ENCODE data around the gene MRPL55.
"Not testable (repeated sequence)": the region's sequence is repeated elsewhere in the genome, so short reads cannot be mapped to it uniquely, and the experiment has no call there.

The MRPL55 gene

DNA sequence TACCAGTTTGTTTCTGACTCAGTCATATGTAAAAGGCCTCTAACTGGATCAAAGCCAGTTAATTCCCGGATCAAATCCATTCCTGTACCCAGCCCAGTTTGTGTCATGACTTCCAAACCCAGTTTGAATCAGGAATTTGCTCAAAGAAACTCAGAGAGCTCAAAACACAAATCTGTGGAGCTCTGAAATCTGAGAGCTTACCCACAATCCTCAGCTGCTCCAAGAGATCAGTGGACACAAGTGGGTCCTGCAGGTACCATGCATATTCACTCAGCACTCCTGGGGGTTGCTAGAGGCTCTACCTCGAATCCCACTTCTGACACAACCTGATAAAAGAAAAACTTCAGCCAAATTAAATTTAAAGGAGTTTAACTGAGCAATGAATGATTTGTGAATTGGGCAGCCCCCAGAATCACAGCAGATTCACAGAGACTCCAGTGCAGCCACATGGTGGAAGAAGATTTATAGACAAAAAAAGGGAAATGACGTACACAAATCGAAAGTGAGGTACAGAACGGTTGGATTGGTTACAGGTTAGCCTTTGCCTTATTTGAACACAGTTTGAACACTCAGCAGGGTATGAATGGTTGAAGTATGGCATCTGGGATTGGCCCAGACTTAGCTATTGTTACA lies 11.9 kb upstream of the MRPL55 start:
- Histone ChIP-seq H3K27ac (ENCODE audit: low read length) (no peak overlapping the region), H3K9me3 (ENCODE audit: control insufficient read depth, insufficient read depth, low read length) (no peaks in the 10 kb centered on the region), H3K27me3 (ENCODE audit: control insufficient read depth, insufficient read depth, low read length) (no peaks in the 10 kb centered on the region), H3K4me1 (ENCODE audit: control insufficient read depth, insufficient read depth, low read length) (no peaks in the 10 kb centered on the region), H3K36me3 (ENCODE audit: control insufficient read depth, insufficient read depth, low read length) (no peaks in the 10 kb centered on the region), H3K4me3 (ENCODE audit: low read length) (no peak overlapping the region)
- WGBS (ENCODE audit: insufficient coverage, insufficient read length): no CpG with 5 or more reads among the region's 5 CpGs
- DNase-seq (ENCODE audit: low read depth, low spot score): no peak

DNA sequence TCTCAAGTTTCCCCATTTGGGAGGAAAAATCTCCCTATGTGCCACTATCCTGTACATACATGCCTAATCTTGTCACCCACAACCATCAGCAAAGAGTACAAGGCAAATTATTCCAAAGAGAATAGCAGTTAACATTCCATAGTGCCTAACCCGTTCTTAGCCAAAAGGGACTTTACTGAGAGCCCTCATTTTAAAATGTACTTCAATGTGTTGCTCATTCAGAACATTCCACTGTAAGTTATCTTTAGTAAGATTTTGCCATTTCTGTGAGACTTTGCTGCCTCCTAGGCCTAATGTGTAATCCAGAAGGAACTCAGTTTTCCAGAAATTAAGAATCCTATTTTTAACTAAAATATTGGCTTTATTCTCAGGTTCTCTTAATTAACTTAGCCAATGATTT lies 11.3 kb upstream of the MRPL55 start:
- WGBS (ENCODE audit: insufficient coverage, insufficient read length): no CpG with 5 or more reads among the region's 1 CpG
- Histone ChIP-seq H3K4me3 (ENCODE audit: low read length) (no peak overlapping the region), H3K36me3 (ENCODE audit: control insufficient read depth, insufficient read depth, low read length) (no peaks in the 10 kb centered on the region)

DNA sequence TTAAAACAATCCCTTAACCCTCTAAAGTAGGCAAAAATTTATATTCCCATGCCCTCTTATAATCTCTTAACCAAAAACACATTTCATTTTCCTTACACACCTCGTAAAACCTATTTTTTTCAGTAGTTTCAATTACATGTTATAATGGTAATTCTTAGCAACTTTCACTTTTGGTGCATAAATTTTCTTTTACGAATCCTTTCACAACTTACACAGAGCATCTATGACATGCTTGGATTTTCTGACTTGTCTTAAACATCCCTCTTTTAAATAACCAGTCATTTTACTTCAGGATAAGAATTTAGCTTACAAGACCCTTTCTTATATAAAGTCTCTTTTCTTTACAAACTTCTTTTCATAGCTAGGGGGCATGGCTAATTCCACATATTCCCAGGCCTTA lies 8.9 kb upstream of the MRPL55 start:
- Histone ChIP-seq H3K27me3 (ENCODE audit: control insufficient read depth, insufficient read depth, low read length) (no peaks in the 10 kb centered on the region), H3K9me3 (ENCODE audit: control insufficient read depth, insufficient read depth, low read length) (no peaks in the 10 kb centered on the region), H3K27ac (ENCODE audit: low read length) (no peak overlapping the region), H3K36me3 (ENCODE audit: control insufficient read depth, insufficient read depth, low read length) (no peaks in the 10 kb centered on the region), H3K4me1 (ENCODE audit: control insufficient read depth, insufficient read depth, low read length) (no peaks in the 10 kb centered on the region), H3K4me3 (ENCODE audit: low read length) (no peak overlapping the region)
- 100% methylated on average over 1 of the region's 2 CpGs for WGBS (ENCODE audit: insufficient coverage, insufficient read length)
- DNase-seq (ENCODE audit: low read depth, low spot score): no peak

More for the DNA sequence above, 11.3 kb upstream of the MRPL55 start:
- no peak for DNase-seq (ENCODE audit: low read depth, low spot score)
- Histone ChIP-seq H3K9me3 (ENCODE audit: control insufficient read depth, insufficient read depth, low read length) (no peaks in the 10 kb centered on the region), H3K4me1 (ENCODE audit: control insufficient read depth, insufficient read depth, low read length) (no peaks in the 10 kb centered on the region), H3K27ac (ENCODE audit: low read length) (no peak overlapping the region), H3K27me3 (ENCODE audit: control insufficient read depth, insufficient read depth, low read length) (no peaks in the 10 kb centered on the region)

DNA sequence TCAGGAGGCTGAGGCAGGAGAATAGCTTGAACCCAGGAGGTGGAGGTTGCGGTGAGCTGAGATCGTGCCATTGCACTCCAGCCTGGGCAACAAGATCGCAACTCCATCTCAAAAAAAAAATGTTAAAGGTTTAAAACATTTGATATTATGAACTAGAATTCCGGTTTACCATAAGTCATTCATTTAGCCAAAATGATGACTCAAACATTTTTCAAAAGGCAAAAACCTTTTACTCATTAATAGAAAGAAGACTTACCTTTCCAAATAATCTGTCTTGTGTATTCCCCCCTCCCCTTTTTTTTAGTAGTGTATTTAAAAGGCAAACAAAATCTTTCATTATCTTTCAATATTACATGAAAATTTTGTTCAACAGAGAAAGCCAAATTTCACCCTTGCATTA lies 8.2 kb upstream of the MRPL55 start:
- no peaks in the 10 kb centered on the region for H3K9me3 ChIP-seq (ENCODE audit: control insufficient read depth, insufficient read depth, low read length)
- H3K27me3 ChIP-seq (ENCODE audit: control insufficient read depth, insufficient read depth, low read length): no peaks in the 10 kb centered on the region
- H3K27ac ChIP-seq (ENCODE audit: low read length): no peak overlapping the region
- no peaks in the 10 kb centered on the region for H3K36me3 ChIP-seq (ENCODE audit: control insufficient read depth, insufficient read depth, low read length)
- H3K4me3 ChIP-seq (ENCODE audit: low read length): no peak overlapping the region
- no CpG with 5 or more reads among the region's 4 CpGs for WGBS (ENCODE audit: insufficient coverage, insufficient read length)
- no peak for DNase-seq (ENCODE audit: low read depth, low spot score)
- H3K4me1 ChIP-seq (ENCODE audit: control insufficient read depth, insufficient read depth, low read length): no peaks in the 10 kb centered on the region

DNA sequence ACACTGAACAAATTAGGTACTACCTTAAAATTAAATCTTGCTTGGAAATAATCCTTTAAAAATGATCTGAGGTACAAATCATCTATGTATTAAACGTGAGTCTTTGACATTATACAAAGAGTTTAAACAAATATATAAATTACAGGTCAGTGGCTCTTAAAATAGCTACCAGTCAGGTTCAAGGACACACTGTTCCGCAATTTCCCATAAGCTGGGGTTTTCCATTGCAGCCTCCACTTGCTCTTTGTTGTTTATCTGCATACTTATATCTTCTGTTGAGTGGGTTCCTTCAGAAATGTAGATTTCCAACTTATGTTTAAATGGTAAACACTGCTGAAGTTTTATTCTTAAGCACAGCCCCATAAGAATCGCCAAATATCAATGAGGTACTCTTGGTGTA lies 5.7 kb upstream of the MRPL55 start:
- no peaks in the 10 kb centered on the region for H3K36me3 ChIP-seq (ENCODE audit: control insufficient read depth, insufficient read depth, low read length)
- WGBS (ENCODE audit: insufficient coverage, insufficient read length): no CpG with 5 or more reads among the region's 3 CpGs

DNA sequence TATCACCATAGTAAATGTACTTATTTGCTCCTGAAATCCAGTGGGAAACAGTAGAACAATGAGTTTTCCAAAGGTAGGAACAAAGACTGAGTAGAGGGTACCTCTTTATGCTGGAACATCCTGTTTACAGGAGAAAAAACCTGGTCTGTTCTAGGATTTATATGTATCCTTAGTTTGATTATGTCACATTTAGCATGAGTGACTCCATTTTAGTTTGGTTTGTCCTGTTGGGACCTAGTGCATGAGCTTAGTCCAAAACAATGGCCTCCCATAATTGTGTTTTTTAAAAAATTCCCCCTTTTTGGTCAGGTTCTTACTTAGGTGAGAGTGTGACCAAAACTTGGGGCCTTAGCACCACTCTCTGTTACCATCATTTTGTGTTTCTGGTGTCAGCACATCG lies 3.5 kb upstream of the MRPL55 start:
- Histone ChIP-seq H3K4me3 (ENCODE audit: low read length) (no peak overlapping the region), H3K27me3 (ENCODE audit: control insufficient read depth, insufficient read depth, low read length) (no peaks in the 10 kb centered on the region), H3K27ac (ENCODE audit: low read length) (no peak overlapping the region), H3K4me1 (ENCODE audit: control insufficient read depth, insufficient read depth, low read length) (no peaks in the 10 kb centered on the region), H3K9me3 (ENCODE audit: control insufficient read depth, insufficient read depth, low read length) (no peaks in the 10 kb centered on the region), H3K36me3 (ENCODE audit: control insufficient read depth, insufficient read depth, low read length) (0 out of 2 replicates have a peak, but pooled peaks cover 2% of the 10 kb centered on the region)
- no CpG with 5 or more reads among the region's 1 CpG for WGBS (ENCODE audit: insufficient coverage, insufficient read length)
- DNase-seq (ENCODE audit: low read depth, low spot score): no peak

More for the DNA sequence above, 5.7 kb upstream of the MRPL55 start:
- DNase-seq (ENCODE audit: low read depth, low spot score): no peak
- Histone ChIP-seq H3K4me3 (ENCODE audit: low read length) (no peak overlapping the region), H3K9me3 (ENCODE audit: control insufficient read depth, insufficient read depth, low read length) (no peaks in the 10 kb centered on the region), H3K27ac (ENCODE audit: low read length) (no peak overlapping the region), H3K4me1 (ENCODE audit: control insufficient read depth, insufficient read depth, low read length) (no peaks in the 10 kb centered on the region), H3K27me3 (ENCODE audit: control insufficient read depth, insufficient read depth, low read length) (no peaks in the 10 kb centered on the region)

DNA sequence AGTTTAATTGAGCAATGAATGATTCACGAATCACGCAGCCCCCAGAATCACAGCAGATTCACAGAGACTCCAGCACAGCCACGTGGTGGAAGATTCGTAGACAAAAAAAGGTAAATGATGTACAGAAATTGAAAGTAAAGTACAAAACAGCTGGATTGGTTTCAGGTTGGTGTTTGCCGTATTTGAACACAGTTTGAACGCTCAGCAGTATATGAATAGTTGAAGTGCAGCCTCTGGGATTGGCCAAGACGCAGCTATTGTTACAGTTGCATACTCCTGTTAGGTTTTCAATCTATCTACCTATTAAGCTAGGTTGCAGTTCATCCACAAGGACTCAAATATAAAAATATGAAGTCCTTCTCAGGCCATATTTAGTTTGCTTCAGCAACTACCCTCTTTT lies 3.1 kb upstream of the MRPL55 start:
- Histone ChIP-seq H3K27me3 (ENCODE audit: control insufficient read depth, insufficient read depth, low read length) (no peaks in the 10 kb centered on the region), H3K36me3 (ENCODE audit: control insufficient read depth, insufficient read depth, low read length) (0 out of 2 replicates have a peak, but pooled peaks cover 5% of the 10 kb centered on the region), H3K4me1 (ENCODE audit: control insufficient read depth, insufficient read depth, low read length) (no peaks in the 10 kb centered on the region), H3K27ac (ENCODE audit: low read length) (no peak overlapping the region), H3K4me3 (ENCODE audit: low read length) (no peak overlapping the region), H3K9me3 (ENCODE audit: control insufficient read depth, insufficient read depth, low read length) (no peaks in the 10 kb centered on the region)
- no CpG with 5 or more reads among the region's 7 CpGs for WGBS (ENCODE audit: insufficient coverage, insufficient read length)
- no peak for DNase-seq (ENCODE audit: low read depth, low spot score)

DNA sequence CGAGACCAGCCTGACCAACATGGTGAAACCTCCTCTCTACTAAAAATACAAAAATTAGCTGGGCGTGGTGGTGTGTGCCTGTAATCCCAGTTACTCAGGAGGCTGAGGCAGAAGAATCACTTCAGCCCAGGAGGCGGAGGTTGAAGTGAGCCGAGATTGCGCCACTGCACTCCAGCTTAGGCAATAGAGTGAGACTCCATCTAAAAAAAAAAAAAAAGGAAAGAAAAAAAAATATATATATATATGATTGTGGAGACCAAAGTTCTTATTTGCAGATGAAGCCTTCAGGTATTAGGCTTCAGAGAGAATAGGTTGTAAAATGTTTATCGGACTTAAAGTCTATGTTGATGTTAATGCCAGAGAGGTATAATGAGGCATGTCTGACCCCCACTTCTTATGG lies 2.2 kb upstream of the MRPL55 start:
- not testable (repeated sequence) for H3K27ac ChIP-seq (ENCODE audit: low read length); H3K9me3 ChIP-seq (ENCODE audit: control insufficient read depth, insufficient read depth, low read length); H3K36me3 ChIP-seq (ENCODE audit: control insufficient read depth, insufficient read depth, low read length); H3K4me3 ChIP-seq (ENCODE audit: low read length); DNase-seq (ENCODE audit: low read depth, low spot score); H3K27me3 ChIP-seq (ENCODE audit: control insufficient read depth, insufficient read depth, low read length); H3K4me1 ChIP-seq (ENCODE audit: control insufficient read depth, insufficient read depth, low read length)
- WGBS (ENCODE audit: insufficient coverage, insufficient read length): no CpG with 5 or more reads among the region's 6 CpGs

DNA sequence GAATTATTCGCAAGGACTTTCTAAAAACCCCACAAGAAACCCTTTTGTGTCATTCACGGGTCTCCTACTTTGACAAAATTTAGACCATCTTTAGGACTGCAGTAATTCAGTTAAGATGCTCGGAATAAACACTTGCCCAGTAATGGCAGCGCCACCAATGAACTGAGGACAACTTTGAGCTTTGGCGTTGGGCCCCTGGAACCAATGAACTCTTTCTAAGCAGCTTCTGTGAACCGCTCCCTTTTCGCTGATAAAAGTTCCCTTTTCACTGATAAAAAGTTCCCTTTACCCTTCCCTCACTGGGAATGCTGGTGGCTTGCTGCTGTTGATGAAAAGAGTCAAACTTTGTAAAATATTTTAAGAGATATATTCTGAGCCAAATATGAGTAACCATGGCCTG lies 1.5 kb upstream of the MRPL55 start:
- H3K4me3 ChIP-seq (ENCODE audit: low read length): no peak overlapping the region
- no CpG with 5 or more reads among the region's 7 CpGs for WGBS (ENCODE audit: insufficient coverage, insufficient read length)

DNA sequence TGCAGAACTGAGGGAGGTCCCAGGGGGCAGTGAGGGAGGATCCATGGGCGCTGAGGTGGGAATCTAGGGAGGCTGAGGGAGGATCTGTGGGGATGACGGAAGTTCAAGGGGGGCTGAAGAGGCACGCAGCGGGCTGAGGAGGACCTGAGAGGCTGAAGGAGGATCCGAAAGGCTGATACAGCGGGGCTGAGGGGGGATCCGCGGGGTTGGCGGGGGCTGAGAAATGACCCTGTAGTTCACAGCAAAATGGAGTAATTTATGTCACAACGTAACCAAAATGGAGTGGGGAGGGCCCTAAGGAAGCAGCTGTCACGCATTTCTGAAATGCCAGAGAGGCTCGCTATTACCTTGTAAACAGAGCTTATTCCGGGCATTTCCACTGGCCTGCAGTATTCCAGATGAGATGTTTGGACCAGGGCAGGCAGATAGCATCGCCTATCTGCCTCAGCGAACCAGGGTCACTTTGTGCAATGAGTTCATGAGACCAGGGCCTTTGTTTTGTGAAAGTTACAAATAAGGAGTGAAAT lies 926 bp upstream of the MRPL55 start:
- DNase-seq (ENCODE audit: low read depth, low spot score): no peak
- Histone ChIP-seq H3K27me3 (ENCODE audit: control insufficient read depth, insufficient read depth, low read length) (no peaks in the 10 kb centered on the region), H3K27ac (ENCODE audit: low read length) (no peak overlapping the region), H3K9me3 (ENCODE audit: control insufficient read depth, insufficient read depth, low read length) (no peaks in the 10 kb centered on the region), H3K4me1 (ENCODE audit: control insufficient read depth, insufficient read depth, low read length) (no peaks in the 10 kb centered on the region), H3K36me3 (ENCODE audit: control insufficient read depth, insufficient read depth, low read length) (peaks cover 12% of the 10 kb centered on the region), H3K4me3 (ENCODE audit: low read length) (peak overlapping the region; percentile 48; the same call in 1 of the 2 replicates)
- no CpG with 5 or more reads among the region's 15 CpGs for WGBS (ENCODE audit: insufficient coverage, insufficient read length)

More for the DNA sequence above, 1.5 kb upstream of the MRPL55 start:
- H3K36me3 ChIP-seq (ENCODE audit: control insufficient read depth, insufficient read depth, low read length): peaks cover 12% of the 10 kb centered on the region
- H3K9me3 ChIP-seq (ENCODE audit: control insufficient read depth, insufficient read depth, low read length): no peaks in the 10 kb centered on the region
- H3K27me3 ChIP-seq (ENCODE audit: control insufficient read depth, insufficient read depth, low read length): no peaks in the 10 kb centered on the region
- no peak for DNase-seq (ENCODE audit: low read depth, low spot score)
- no peaks in the 10 kb centered on the region for H3K4me1 ChIP-seq (ENCODE audit: control insufficient read depth, insufficient read depth, low read length)
- no peak overlapping the region for H3K27ac ChIP-seq (ENCODE audit: low read length)

DNA sequence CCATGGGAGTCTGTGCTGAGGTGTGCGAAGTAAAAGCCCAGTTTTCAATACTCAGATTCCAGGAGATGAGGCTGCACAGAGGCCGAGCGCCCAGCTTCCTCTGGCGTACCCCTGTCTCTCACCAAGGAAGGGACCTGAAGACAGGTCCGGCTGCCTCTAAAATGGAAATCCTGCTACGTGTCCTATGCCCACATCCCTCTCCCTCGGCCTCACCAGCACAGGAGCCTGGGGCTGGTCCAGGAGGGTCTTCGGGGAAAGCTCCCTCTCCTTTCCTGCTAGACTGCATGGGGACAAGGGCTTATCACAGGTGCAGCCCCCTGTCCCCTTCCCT lies 392 bp downstream of the MRPL55 start:
- DNase-seq (ENCODE audit: low read depth, low spot score): no peak
- Histone ChIP-seq H3K27me3 (ENCODE audit: control insufficient read depth, insufficient read depth, low read length) (no peaks in the 10 kb centered on the region), H3K27ac (ENCODE audit: low read length) (no peak overlapping the region), H3K36me3 (ENCODE audit: control insufficient read depth, insufficient read depth, low read length) (peaks cover 12% of the 10 kb centered on the region), H3K4me3 (ENCODE audit: low read length) (peak overlapping the region; percentile 48), H3K4me1 (ENCODE audit: control insufficient read depth, insufficient read depth, low read length) (no peaks in the 10 kb centered on the region), H3K9me3 (ENCODE audit: control insufficient read depth, insufficient read depth, low read length) (no peaks in the 10 kb centered on the region)
- no CpG with 5 or more reads among the region's 8 CpGs for WGBS (ENCODE audit: insufficient coverage, insufficient read length)
